WTC11 (cell line): ENCODE measurements around the gene SNRPF.
A peak's percentile ranks its signal among the peaks of the same experiment; 100 is the strongest.

Source experiments
- CREB1 ChIP-seq: sonication (generic); formaldehyde crosslinking; IDR thresholded peaks from 2 replicates; pipeline ENCODE4 v1.8.0; 2023; ENCODE audit warnings: mild to moderate bottlenecking, missing genetic modification reagents
- CREM ChIP-seq: sonication (generic); formaldehyde crosslinking; IDR thresholded peaks from 2 replicates; pipeline ENCODE4 v1.8.1; 2022; ENCODE audit warnings: mild to moderate bottlenecking, missing genetic modification reagents, moderate library complexity
- ZNF263 ChIP-seq: sonication (generic); formaldehyde crosslinking; IDR thresholded peaks from 2 replicates; pipeline ENCODE4 v1.8.1; 2022; ENCODE audit warnings: low read depth, mild to moderate bottlenecking, moderate library complexity, missing genetic modification reagents
- TF ChIP-seq, protein P1 (sequence below): fragments of 200-600 bp; IDR thresholded peaks from 2 replicates; pipeline ENCODE4 v1.8.0; 2022; ENCODE audit warnings: antibody characterized with exemption
- TF ChIP-seq, protein P2 (sequence below): sonication (generic); formaldehyde crosslinking; conservative IDR thresholded peaks from 2 replicates; pipeline ENCODE4 v1.8.1; 2023; ENCODE audit warnings: mild to moderate bottlenecking, low read depth, missing genetic modification reagents, moderate library complexity

DNA sequence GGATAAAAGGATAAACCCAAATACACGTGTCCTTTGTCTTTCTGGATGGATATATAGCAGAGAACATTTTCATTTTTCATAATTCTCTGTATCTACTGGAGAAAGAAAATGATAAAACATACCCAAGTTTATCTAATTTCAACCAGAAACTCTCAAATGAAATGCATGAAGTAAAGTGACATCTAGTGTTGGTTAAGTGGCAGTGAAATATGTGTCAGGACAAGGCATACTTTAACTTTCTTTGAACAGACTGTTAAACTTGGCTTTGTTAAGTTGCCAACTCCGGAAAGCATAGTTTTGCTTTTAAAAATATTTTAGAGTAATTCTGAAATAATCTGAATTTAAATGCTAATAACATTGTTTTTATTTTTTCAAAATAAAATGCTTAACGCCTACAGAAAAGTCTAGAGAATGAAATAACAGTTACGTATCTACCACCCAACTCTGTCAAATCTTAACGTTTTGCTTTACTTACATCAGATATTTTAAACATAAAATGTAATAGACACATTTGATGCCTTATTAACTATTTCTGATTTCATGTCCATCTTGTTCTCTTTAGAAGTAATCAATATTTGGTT lies 43.0 kb upstream of the SNRPF start:
- TF ChIP-seq CREB1 (CRISPR knock-in tag) (no peak), CREM (CRISPR knock-in tag) (no peak), ZNF263 (CRISPR knock-in tag) (no peak)
- TF ChIP-seq, protein P1, sequence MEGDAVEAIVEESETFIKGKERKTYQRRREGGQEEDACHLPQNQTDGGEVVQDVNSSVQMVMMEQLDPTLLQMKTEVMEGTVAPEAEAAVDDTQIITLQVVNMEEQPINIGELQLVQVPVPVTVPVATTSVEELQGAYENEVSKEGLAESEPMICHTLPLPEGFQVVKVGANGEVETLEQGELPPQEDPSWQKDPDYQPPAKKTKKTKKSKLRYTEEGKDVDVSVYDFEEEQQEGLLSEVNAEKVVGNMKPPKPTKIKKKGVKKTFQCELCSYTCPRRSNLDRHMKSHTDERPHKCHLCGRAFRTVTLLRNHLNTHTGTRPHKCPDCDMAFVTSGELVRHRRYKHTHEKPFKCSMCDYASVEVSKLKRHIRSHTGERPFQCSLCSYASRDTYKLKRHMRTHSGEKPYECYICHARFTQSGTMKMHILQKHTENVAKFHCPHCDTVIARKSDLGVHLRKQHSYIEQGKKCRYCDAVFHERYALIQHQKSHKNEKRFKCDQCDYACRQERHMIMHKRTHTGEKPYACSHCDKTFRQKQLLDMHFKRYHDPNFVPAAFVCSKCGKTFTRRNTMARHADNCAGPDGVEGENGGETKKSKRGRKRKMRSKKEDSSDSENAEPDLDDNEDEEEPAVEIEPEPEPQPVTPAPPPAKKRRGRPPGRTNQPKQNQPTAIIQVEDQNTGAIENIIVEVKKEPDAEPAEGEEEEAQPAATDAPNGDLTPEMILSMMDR, result peak; percentile 23; the same call in 1 of the 2 replicates
- TF ChIP-seq, protein P2, sequence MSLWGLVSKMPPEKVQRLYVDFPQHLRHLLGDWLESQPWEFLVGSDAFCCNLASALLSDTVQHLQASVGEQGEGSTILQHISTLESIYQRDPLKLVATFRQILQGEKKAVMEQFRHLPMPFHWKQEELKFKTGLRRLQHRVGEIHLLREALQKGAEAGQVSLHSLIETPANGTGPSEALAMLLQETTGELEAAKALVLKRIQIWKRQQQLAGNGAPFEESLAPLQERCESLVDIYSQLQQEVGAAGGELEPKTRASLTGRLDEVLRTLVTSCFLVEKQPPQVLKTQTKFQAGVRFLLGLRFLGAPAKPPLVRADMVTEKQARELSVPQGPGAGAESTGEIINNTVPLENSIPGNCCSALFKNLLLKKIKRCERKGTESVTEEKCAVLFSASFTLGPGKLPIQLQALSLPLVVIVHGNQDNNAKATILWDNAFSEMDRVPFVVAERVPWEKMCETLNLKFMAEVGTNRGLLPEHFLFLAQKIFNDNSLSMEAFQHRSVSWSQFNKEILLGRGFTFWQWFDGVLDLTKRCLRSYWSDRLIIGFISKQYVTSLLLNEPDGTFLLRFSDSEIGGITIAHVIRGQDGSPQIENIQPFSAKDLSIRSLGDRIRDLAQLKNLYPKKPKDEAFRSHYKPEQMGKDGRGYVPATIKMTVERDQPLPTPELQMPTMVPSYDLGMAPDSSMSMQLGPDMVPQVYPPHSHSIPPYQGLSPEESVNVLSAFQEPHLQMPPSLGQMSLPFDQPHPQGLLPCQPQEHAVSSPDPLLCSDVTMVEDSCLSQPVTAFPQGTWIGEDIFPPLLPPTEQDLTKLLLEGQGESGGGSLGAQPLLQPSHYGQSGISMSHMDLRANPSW (CRISPR knock-in tag), result no peak
